Loucy (cell line): ENCODE data around the gene CPB1.

ENCODE experiments used
- CTCF ChIP-seq: fragments of 200-600 bp; sonication (generic); conservative IDR thresholded peaks from 2 replicates; pipeline ENCODE4 v1.5.1; 2014; ENCODE audit warnings: mild to moderate bottlenecking, antibody characterized with exemption, low read length
- EZH2phosphoT487 ChIP-seq: fragments of 200-600 bp; IDR thresholded peaks from 2 replicates; pipeline ENCODE4 v1.6.1; 2018; ENCODE audit warnings: antibody characterized with exemption, mild to moderate bottlenecking, moderate library complexity, borderline replicate concordance

- TF ChIP-seq CTCF (no peak), EZH2phosphoT487 (no peak)
These were observed 76.3 kb downstream of the CPB1 start for GRCh38 chr3:148903941-148904340.
